ENCODE measurements around the gene SYNPR. TPM values are rescaled to one million over a fixed set of nuclear protein-coding genes. Genes with fewer than 3 reads are reported as not detected.

SYNPR gene
- total RNA-seq, 1 donor: not detected

DNA sequence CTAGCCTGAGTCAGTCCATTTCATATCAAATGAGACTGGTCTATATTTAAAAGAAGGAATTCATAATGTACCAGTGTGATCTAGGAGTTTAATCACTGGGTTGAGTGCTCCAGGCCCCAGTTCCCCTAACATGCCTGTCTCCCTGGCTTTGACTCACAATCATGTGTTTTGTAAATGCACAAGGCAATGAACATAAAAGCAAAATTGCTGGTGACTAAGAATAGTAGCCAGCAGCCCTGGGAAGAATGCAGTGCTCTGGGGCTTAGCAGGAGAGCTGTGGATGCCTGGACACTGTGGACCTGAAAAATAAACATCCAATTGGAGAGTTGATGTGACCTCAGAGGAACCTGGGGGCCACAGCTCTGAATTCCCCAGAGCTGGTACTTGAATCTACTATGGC lies 50.3 kb downstream of the SYNPR start:
- H3K4me3 ChIP-seq (ENCODE audit: insufficient read depth, low read length): no peak overlapping the region
- no peak overlapping the region for H3K4me2 ChIP-seq (ENCODE audit: insufficient read depth, low read length)
- peaks cover 3% of the 10 kb centered on the region for H3K27me3 ChIP-seq (ENCODE audit: insufficient read depth, low read length)
- no peak for DNase-seq (ENCODE audit: insufficient read length, low spot score, missing footprints)
- H3K79me2 ChIP-seq (ENCODE audit: insufficient read depth, low read length): no peaks in the 10 kb centered on the region
- H3K27ac ChIP-seq (ENCODE audit: low read depth, low read length): no peak overlapping the region
- no peaks in the 10 kb centered on the region for H3K4me1 ChIP-seq (ENCODE audit: insufficient read depth, low read length)
- H3K9me3 ChIP-seq (ENCODE audit: low read depth, low read length): no peaks in the 10 kb centered on the region
- no peaks in the 10 kb centered on the region for H3K36me3 ChIP-seq (ENCODE audit: insufficient read depth, low read length)
- H4K20me1 ChIP-seq (ENCODE audit: insufficient read depth, low read length): no peaks in the 10 kb centered on the region
- no peak overlapping the region for H2AFZ ChIP-seq (ENCODE audit: low read length)
- TF ChIP-seq, protein P1, sequence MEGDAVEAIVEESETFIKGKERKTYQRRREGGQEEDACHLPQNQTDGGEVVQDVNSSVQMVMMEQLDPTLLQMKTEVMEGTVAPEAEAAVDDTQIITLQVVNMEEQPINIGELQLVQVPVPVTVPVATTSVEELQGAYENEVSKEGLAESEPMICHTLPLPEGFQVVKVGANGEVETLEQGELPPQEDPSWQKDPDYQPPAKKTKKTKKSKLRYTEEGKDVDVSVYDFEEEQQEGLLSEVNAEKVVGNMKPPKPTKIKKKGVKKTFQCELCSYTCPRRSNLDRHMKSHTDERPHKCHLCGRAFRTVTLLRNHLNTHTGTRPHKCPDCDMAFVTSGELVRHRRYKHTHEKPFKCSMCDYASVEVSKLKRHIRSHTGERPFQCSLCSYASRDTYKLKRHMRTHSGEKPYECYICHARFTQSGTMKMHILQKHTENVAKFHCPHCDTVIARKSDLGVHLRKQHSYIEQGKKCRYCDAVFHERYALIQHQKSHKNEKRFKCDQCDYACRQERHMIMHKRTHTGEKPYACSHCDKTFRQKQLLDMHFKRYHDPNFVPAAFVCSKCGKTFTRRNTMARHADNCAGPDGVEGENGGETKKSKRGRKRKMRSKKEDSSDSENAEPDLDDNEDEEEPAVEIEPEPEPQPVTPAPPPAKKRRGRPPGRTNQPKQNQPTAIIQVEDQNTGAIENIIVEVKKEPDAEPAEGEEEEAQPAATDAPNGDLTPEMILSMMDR (IDR thresholded peaks at IDR 0.05; ENCODE audit: extremely low read depth, low read depth, low read length): no peak

DNA sequence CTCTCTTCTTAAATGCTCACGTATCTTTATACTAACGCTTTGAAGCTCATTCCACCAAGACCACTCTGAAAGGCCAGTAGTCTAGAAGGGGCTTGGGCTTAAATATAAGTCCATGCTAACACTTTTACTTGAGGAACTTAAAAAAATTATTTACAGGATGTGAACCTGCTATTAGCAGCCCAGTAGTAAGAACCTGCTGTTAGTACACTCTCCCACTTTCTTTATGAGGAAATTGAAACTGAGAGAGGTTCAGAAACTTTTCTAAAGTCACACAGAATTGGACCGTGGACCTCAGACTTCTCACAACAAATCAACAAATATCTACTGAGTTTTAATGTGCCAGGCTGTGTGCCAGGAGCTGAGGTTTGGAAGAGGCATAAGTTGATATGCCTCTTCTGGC lies 53.4 kb downstream of the SYNPR start:
- H4K20me1 ChIP-seq (ENCODE audit: insufficient read depth, low read length): no peaks in the 10 kb centered on the region
- no peaks in the 10 kb centered on the region for H3K4me1 ChIP-seq (ENCODE audit: insufficient read depth, low read length)
- no peak overlapping the region for H3K27ac ChIP-seq (ENCODE audit: low read depth, low read length)
- no peak overlapping the region for H2AFZ ChIP-seq (ENCODE audit: low read length)
- TF ChIP-seq, protein P1 (IDR thresholded peaks at IDR 0.05; ENCODE audit: extremely low read depth, low read depth, low read length): no peak
- H3K4me2 ChIP-seq (ENCODE audit: insufficient read depth, low read length): no peak overlapping the region
- peaks cover 3% of the 10 kb centered on the region for H3K27me3 ChIP-seq (ENCODE audit: insufficient read depth, low read length)
- H3K79me2 ChIP-seq (ENCODE audit: insufficient read depth, low read length): no peaks in the 10 kb centered on the region
- no peak overlapping the region for H3K4me3 ChIP-seq (ENCODE audit: insufficient read depth, low read length)
- H3K9me3 ChIP-seq (ENCODE audit: low read depth, low read length): no peaks in the 10 kb centered on the region
- H3K36me3 ChIP-seq (ENCODE audit: insufficient read depth, low read length): no peaks in the 10 kb centered on the region
- DNase-seq (ENCODE audit: insufficient read length, low spot score, missing footprints): no peak

DNA sequence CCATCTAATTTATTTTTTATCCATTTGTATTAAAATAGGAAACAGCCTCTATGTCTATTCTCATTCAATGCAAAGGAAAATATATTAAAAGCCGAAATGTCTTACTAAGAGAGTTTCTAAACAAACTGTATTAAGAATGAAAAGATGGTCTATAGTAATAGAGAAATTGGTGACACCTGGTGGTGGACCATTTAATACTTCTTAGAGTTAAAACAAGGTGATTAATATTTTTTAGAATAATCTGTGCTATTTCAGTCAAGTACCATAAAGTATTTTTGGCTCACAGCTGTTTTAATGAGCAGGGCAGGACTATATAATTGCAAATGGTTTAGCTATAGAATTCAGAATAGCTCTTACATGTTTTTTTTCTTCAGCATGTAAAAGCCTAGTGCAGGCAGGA lies 55.7 kb downstream of the SYNPR start:
- H2AFZ ChIP-seq (ENCODE audit: low read length): no peak overlapping the region
- peaks cover 6% of the 10 kb centered on the region for H3K27me3 ChIP-seq (ENCODE audit: insufficient read depth, low read length)
- DNase-seq (ENCODE audit: insufficient read length, low spot score, missing footprints): peak; percentile 17
- TF ChIP-seq, protein P1 (IDR thresholded peaks at IDR 0.05; ENCODE audit: extremely low read depth, low read depth, low read length): peak; percentile 29
- no peak overlapping the region for H3K27ac ChIP-seq (ENCODE audit: low read depth, low read length)
- H3K4me1 ChIP-seq (ENCODE audit: insufficient read depth, low read length): no peaks in the 10 kb centered on the region
- H4K20me1 ChIP-seq (ENCODE audit: insufficient read depth, low read length): no peaks in the 10 kb centered on the region
- no peaks in the 10 kb centered on the region for H3K9me3 ChIP-seq (ENCODE audit: low read depth, low read length)
- H3K36me3 ChIP-seq (ENCODE audit: insufficient read depth, low read length): no peaks in the 10 kb centered on the region
- no peak overlapping the region for H3K4me2 ChIP-seq (ENCODE audit: insufficient read depth, low read length)
- no peak overlapping the region for H3K4me3 ChIP-seq (ENCODE audit: insufficient read depth, low read length)
- H3K79me2 ChIP-seq (ENCODE audit: insufficient read depth, low read length): no peaks in the 10 kb centered on the region

DNA sequence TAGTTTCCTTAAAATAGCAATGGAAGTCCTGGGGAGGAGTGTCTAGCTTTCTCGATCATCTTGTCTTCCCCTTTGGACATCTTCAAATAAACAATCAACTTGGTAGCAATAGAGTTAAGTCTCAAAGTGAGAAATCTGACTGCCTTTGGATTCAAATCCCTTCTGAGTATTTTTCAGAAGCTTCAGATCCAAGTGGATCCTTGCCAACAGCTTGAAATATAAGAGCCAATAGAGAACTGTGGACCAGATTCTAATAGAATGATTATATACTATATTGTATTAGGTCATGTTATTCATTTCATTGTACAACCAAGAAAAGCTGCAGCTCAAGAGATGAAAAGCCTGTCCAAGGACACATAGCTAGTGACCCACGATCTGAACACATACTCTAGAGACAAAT lies 60.2 kb downstream of the SYNPR start:
- Histone ChIP-seq H3K36me3 (ENCODE audit: insufficient read depth, low read length) (no peaks in the 10 kb centered on the region), H3K4me3 (ENCODE audit: insufficient read depth, low read length) (no peak overlapping the region), H3K27me3 (ENCODE audit: insufficient read depth, low read length) (peaks cover 13% of the 10 kb centered on the region), H3K27ac (ENCODE audit: low read depth, low read length) (no peak overlapping the region), H3K9me3 (ENCODE audit: low read depth, low read length) (no peaks in the 10 kb centered on the region), H3K79me2 (ENCODE audit: insufficient read depth, low read length) (no peaks in the 10 kb centered on the region), H2AFZ (ENCODE audit: low read length) (no peak overlapping the region), H4K20me1 (ENCODE audit: insufficient read depth, low read length) (no peaks in the 10 kb centered on the region), H3K4me2 (ENCODE audit: insufficient read depth, low read length) (no peak overlapping the region), H3K4me1 (ENCODE audit: insufficient read depth, low read length) (peaks cover 2% of the 10 kb centered on the region)
- DNase-seq (ENCODE audit: insufficient read length, low spot score, missing footprints): peak; percentile 10
- TF ChIP-seq, protein P1 (IDR thresholded peaks at IDR 0.05; ENCODE audit: extremely low read depth, low read depth, low read length): no peak
